ENCODE results near the gene CNTNAP2. TPM values are rescaled to one million over a fixed set of nuclear protein-coding genes. Genes with fewer than 3 reads are reported as not detected.

The CNTNAP2 gene
- total and polyA plus RNA-seq, 9 of the 15 experiments (the other 6 are each of a cell fraction or from before 2014, with no cell fraction given), result 0.04 to 0.62 (median 0.09) TPM; not detected in 4

DNA sequence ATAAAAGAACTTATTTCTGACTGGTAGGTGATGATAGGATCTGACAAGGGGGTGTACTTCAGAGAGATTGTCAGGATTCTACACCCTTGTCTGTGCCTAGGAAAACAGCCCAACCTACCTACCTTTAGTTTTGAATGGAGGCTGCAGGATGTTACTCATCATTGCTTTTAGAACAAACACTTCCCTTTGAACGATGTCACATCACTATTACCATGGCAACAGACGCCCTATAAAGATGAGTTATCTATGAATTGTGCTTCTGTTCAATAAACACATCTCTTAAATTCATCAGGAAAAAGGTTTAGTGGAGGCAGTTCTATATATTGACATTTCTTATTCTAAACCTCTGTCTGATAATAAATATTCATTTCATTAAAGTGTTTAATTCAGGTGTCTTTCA is 362.4 kb downstream of the CNTNAP2 start:
- no TSS peak for BruUV-seq (replicated peaks)
- POLR2A ChIA-PET, result no interaction called here

GRCh38 chr7:146486519-146486918 is 369.9 kb downstream of the CNTNAP2 start:
- intact Hi-C loops (cut with micrococcal nuclease) (no loop called here), in situ Hi-C loops (cut with MboI) (no loop called here)
- Histone ChIP-seq H3K36me3 (ENCODE audit: control insufficient read depth, insufficient read depth, low read length) (no peaks in the 10 kb centered on the region), H3K4me3 (no peak overlapping the region), H3K9ac (ENCODE audit: insufficient read depth in 1 of 2, low read depth in 2 of 2, low read length in 2 of 2) (no peak overlapping the region), H2AFZ (ENCODE audit: low read depth, low read length) (no peak overlapping the region), H3K79me2 (ENCODE audit: control insufficient read depth, insufficient read depth, low read length) (no peaks in the 10 kb centered on the region), H3K9me1 (ENCODE audit: control insufficient read depth, insufficient read depth, low read length) (no peaks in the 10 kb centered on the region), H3K9me3 (replicated peaks; ENCODE audit: control insufficient read depth, insufficient read depth, low read depth, low read length) (no peaks in the 10 kb centered on the region), H3K4me2 (ENCODE audit: insufficient read depth, low read length) (no peak overlapping the region), H3K27me3 (ENCODE audit: control insufficient read depth in 2 of 2, insufficient read depth in 2 of 2, low read length in 2 of 2) (no peaks in the 10 kb centered on the region), H3K27ac (ENCODE audit: extremely low read depth, low read depth, low read length) (no peak overlapping the region), H4K20me1 (replicated peaks; ENCODE audit: control insufficient read depth, insufficient read depth, low read length) (no peaks in the 10 kb centered on the region), H3K4me1 (replicated peaks in 1 of 2; ENCODE audit: control insufficient read depth in 2 of 2, insufficient read depth in 2 of 2, low read length in 2 of 2) (no peaks in the 10 kb centered on the region)
- 2% methylated on average over 3 of the region's 3 CpGs for WGBS (ENCODE audit: insufficient coverage, low coverage, missing lambda C conversion rate)
- ChIA-PET POLR2A (no interaction called here), CTCF (ENCODE audit: low intra/inter-chr PET ratio) (no interaction called here)
- TF ChIP-seq MXI1 (IDR thresholded peaks at IDR 0.05; ENCODE audit: low read depth, low read length), result no peak
- DNase-seq (ENCODE audit: extremely low read depth in 1 of 4, low spot score in 3 of 4), result no peak
- no peak for ATAC-seq
- FAIRE-seq, result no peak
- BruUV-seq (replicated peaks), result no TSS peak

More for the DNA sequence above, 362.4 kb downstream of the CNTNAP2 start:
- intact Hi-C loops (cut with micrococcal nuclease) (no loop called here), in situ Hi-C loops (cut with MboI) (no loop called here)
- ATAC-seq (no peak), FAIRE-seq (no peak), DNase-seq (ENCODE audit: extremely low read depth in 1 of 4, low spot score in 3 of 4) (no peak)
- CTCF ChIA-PET (ENCODE audit: low intra/inter-chr PET ratio), result no interaction called here
- Histone ChIP-seq H4K20me1 (replicated peaks; ENCODE audit: control insufficient read depth, insufficient read depth, low read length) (no peaks in the 10 kb centered on the region), H3K27ac (ENCODE audit: extremely low read depth, low read depth, low read length) (no peak overlapping the region), H3K27me3 (ENCODE audit: control insufficient read depth in 2 of 2, insufficient read depth in 2 of 2, low read length in 2 of 2) (no peaks in the 10 kb centered on the region), H2AFZ (ENCODE audit: low read depth, low read length) (no peak overlapping the region), H3K9ac (ENCODE audit: insufficient read depth in 1 of 2, low read depth in 2 of 2, low read length in 2 of 2) (no peak overlapping the region), H3K9me1 (ENCODE audit: control insufficient read depth, insufficient read depth, low read length) (no peaks in the 10 kb centered on the region), H3K4me2 (ENCODE audit: insufficient read depth, low read length) (no peak overlapping the region), H3K4me1 (replicated peaks in 1 of 2; ENCODE audit: control insufficient read depth in 2 of 2, insufficient read depth in 2 of 2, low read length in 2 of 2) (no peaks in the 10 kb centered on the region), H3K9me3 (replicated peaks; ENCODE audit: control insufficient read depth, insufficient read depth, low read depth, low read length) (0 out of 2 replicates have a peak, but pooled peaks cover 2% of the 10 kb centered on the region), H3K36me3 (ENCODE audit: control insufficient read depth, insufficient read depth, low read length) (no peaks in the 10 kb centered on the region), H3K79me2 (ENCODE audit: control insufficient read depth, insufficient read depth, low read length) (no peaks in the 10 kb centered on the region), H3K4me3 (no peak overlapping the region)
- TF ChIP-seq NCOA1 (IDR thresholded peaks at IDR 0.05; ENCODE audit: low read depth), result no peak
- TF ChIP-seq RFX1 (IDR thresholded peaks at IDR 0.05), result peak; percentile 52
- 0% methylated on average over 2 of the region's 2 CpGs for WGBS (ENCODE audit: insufficient coverage, low coverage, missing lambda C conversion rate)
